22Rv1 (cell line): Measurements from ENCODE around the gene PRPH.

Experiments used
- H3K27ac ChIP-seq: fragments of 450-650 bp; 2 replicates; pipeline ENCODE4 v1.5.1; 2017
- ZFX ChIP-seq: fragments of 450-650 bp; IDR thresholded peaks from 2 replicates; pipeline ENCODE4 v1.6.1; 2017; ENCODE audit warnings: antibody characterized with exemption, borderline replicate concordance
- TF ChIP-seq, protein P1 (sequence below): fragments of 450-650 bp; IDR thresholded peaks from 2 replicates; pipeline ENCODE4 v1.5.1; 2017; ENCODE audit warnings: mild to moderate bottlenecking

PRPH gene

DNA sequence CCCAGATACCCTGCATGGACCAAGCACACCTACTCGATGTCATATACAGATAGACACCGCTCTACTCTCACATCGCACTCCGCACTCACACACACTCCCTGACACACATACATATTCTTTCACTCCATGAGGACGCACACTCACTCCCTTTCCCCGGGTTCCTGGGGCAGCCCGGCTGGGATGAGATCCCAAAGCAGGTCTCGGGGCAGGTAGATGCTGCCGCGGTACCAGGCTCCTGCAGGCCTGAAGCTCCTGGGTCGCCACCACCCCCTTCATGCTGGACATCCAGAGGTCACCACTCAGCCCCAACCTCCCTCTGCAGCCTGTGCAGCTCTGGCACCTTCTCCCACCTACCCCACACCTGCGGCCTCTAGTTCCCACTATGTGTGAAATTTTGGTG, 39.7 kb downstream of the PRPH start:
- TF ChIP-seq, protein P1, sequence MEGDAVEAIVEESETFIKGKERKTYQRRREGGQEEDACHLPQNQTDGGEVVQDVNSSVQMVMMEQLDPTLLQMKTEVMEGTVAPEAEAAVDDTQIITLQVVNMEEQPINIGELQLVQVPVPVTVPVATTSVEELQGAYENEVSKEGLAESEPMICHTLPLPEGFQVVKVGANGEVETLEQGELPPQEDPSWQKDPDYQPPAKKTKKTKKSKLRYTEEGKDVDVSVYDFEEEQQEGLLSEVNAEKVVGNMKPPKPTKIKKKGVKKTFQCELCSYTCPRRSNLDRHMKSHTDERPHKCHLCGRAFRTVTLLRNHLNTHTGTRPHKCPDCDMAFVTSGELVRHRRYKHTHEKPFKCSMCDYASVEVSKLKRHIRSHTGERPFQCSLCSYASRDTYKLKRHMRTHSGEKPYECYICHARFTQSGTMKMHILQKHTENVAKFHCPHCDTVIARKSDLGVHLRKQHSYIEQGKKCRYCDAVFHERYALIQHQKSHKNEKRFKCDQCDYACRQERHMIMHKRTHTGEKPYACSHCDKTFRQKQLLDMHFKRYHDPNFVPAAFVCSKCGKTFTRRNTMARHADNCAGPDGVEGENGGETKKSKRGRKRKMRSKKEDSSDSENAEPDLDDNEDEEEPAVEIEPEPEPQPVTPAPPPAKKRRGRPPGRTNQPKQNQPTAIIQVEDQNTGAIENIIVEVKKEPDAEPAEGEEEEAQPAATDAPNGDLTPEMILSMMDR, result no peak
- no peak for TF ChIP-seq ZFX
- no peak overlapping the region for H3K27ac ChIP-seq

DNA sequence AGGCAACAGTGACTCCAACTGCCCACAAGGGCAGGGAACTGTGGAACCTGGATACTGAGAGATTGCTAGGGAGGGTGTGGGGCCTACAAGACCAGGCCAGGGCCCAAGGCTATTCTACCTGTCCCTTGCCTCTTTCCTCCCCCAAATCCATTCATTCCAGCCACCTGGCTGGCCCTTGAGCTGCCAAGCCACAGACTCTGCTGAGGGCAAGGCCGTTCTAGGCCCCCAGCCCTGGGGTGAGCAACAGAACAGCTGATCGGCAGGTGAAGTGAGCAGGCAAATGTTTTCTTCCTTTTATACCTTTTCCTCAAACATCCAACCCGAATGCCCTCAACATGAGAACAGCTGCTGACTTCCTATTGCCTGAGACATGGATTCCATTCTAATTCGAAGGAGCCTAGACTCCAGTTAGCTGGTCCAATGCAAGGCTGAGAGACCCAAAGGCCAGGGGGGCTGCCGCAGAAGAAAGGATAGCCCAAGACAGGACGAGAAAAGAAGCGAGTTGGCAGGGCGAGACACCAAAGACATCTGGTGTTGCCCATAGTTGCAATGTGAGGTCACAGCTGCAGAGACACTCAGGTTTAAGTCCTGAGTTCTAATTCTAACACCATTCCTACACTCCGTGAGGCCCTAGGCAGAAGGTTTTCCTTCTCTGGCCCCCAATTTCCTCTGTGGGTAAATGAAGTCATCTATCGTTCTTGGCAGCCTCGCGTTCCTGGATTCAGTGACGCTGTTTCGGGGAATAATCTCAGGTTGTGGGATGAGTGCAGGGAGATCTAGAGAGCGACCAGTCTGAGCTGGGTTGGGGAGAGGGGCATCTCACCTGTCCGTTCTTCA, 40.4 kb downstream of the PRPH start:
- TF ChIP-seq ZFX, result no peak
- TF ChIP-seq, protein P1, result no peak
- H3K27ac ChIP-seq, result no peak overlapping the region

DNA sequence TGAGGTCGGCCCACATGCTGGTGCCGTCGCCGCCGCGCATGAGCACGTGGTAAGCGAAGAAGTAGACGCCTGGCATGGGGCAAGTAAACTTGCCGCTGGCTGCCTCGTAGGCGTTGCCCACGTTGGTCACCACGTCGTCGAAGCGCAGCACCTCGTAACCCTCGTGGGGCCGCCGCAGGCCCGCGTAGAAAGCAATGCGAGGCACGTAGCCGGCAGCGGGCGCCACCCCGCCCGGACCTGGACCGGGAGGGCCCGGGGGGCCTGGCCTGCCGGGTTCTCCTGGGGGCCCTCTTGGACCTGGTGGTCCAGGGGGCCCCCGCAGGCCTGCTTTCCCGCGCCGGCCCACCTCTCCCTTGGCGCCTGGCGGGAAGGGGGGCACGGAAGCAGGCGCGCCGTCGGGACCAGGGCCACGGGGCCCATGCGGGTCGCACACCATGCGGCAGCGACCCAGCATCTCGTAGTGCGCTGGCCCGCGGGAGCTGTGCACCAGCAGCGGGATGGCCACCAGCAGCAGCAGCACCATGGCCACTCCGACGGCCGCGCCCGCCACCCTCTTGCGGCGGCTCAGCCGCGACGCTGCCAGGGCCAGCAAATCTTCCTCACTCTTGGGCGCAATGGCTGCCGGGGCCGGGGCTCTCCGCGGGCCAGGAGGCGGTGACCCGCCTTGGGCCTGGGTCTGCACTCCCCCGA, 41.2 kb downstream of the PRPH start:
- no peak overlapping the region for H3K27ac ChIP-seq
- TF ChIP-seq, protein P1, result no peak
- TF ChIP-seq ZFX, result no peak

DNA sequence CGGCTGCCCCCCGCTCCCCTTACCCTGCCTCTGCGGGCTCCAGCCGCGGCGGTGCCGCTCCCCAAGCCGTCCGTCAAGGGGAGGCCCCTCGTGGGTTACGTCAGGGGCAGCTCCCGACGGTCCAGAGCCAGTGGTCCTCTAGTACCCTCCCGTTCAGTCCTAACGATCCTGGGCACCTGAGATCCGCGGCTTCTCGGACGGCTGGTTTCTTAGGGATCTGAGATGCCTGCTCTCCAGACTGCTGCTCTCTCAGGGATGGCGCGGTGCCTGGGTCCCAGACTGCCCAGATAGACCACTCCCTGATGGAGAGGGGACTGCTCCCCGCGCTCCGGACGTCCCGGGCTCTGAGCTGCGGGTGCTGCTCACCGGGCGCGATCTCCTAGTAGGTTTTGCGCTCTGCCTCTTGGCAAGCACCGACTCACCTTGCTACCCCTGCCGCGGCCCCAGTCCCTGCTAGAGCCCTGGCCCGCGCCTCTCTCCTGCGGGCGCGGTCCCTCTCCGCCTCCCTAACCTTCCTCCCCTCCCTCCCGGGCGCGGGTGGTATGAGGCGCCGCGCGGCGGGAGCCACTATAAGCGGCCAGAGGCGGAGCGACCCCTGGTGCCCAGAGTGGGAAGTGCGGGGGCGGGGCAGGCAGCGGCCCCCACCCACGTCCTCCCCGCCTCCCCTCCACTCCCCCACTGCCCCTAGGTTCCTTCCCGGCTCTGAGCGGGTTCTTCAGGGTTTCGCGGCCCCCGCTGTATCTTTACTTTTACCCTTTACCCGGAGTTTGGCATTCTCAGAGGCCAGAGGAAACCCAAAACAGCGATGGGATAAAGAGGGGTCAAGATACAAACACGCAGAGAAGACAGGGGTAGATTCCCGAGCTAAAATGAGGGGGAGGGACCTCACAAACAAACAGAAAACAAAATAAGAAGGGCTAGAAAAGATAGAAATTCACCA, 42.0 kb downstream of the PRPH start, which contains the start of gene C1QL4:
Gene C1QL4, minus strand, starts transcription at position 544 of the 940 bp plus-strand sequence. CDS start 711 bp downstream, outside the sequence.
- TF ChIP-seq, protein P1, result peak; percentile 100
- no peak for TF ChIP-seq ZFX

DNA sequence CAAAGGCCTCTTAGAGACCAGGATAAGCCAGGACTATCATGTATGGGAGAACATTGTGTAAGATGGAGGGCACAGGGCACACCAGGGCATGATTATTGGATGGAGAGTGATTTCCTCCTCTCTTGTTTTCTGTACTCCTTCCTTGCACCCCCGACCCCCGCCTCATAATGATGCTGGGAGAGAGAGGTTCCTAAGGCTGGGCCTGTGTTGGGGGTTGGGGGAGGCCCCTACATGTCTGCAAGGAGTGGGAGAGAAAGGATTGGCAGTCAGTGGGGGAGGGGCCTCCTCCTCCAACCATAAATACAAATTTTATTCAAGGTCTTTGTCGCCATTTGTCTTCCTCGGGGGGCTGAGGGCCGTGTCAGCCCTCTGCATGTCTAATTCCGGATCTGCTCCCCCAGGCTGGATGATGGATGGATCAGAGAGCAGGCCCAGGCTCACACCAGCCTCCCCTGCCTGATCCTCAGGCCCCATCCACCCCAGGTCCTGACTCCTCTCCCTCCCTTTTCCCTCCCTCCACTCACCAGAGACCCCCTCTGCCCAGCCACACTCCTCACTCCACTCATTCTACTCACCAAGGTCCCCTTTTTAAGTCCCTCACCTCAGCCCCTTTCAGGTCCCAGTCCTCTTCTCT, 44.0 kb downstream of the PRPH start:
- TF ChIP-seq, protein P1, result no peak
- H3K27ac ChIP-seq, result peak overlapping the region; percentile 19; the same call in 1 of the 2 replicates

More for the DNA sequence above, 42.0 kb downstream of the PRPH start, which contains the start of gene C1QL4:
- H3K27ac ChIP-seq, result no peak within 1 kb of the TSS

DNA sequence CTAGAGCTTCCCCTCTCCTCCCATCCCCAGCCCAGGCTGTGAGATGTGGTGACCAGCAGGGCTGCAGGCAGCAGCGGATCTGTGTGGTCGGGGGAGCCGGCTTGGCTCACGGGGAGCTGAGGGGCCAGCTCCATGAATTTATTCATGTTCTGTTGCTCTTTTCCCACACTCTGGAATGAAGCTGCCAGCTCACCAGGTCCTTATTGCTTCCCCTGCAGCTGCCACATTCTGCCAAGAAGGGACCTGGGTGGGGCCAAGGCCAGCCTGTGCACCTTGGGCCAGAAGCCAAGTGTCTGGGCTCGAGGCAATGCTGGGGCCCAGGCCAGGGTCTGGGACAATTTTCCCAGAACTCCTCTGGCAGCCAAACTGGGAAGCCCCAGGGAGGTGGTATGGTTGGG, 44.5 kb downstream of the PRPH start:
- H3K27ac ChIP-seq, result peak overlapping the region; percentile 19; the same call in 1 of the 2 replicates
- no peak for TF ChIP-seq ZFX
- TF ChIP-seq, protein P1, result no peak
